GM12891 (cell line): ENCODE results near the gene RBM20.

Source experiments
- POLR2A ChIP-seq: IDR thresholded peaks from 2 replicates; pipeline ENCODE4 v1.6.1; 2011; ENCODE audit warnings: low read depth, low read length, control low read depth
- POLR2AphosphoS5 ChIP-seq: IDR thresholded peaks from 2 replicates; pipeline ENCODE4 v1.6.1; 2011; ENCODE audit warnings: low read depth, low read length, control low read depth
- SPI1 ChIP-seq: IDR thresholded peaks from 2 replicates; pipeline ENCODE4 v1.6.1; 2011; ENCODE audit warnings: low read depth, low read length, control low read depth
- TAF1 ChIP-seq: IDR thresholded peaks from 2 replicates; pipeline ENCODE4 v1.6.1; 2011; ENCODE audit warnings: low read depth, low read length, control low read depth

DNA sequence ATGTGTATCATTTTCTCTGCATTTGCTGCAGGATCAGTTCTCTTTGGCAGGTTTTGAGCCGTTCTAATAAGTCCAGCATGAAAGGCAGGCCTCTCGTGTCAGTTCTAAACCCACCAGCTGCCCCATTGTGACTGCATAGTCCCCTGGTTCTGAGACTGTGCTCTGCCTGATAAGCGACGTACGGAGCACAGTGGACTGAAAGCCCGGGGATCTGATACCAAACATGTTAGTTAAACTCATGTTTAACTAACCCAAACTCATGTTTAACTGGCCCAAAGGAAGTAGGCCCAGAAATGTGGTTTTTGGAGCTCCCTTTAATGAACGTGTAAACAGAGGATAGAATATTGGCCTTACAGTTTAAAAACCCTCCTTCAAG, 129.5 kb downstream of the RBM20 start:
- TF ChIP-seq TAF1 (no peak), POLR2A (no peak), POLR2AphosphoS5 (no peak), SPI1 (no peak)
